ENCODE results near the gene DPRX.

DPRX gene

GRCh38 chr19:53631949-53632407 lies at the start of gene DPRX:
Gene DPRX (plus strand): TSS chr19:53631999. CDS start chr19:53632107, 108 bp downstream.
- H3K4me3 ChIP-seq (ENCODE audit: low read depth, low read length) = no peak within 1 kb of the TSS

- no peak overlapping the region for H3K4me3 ChIP-seq (ENCODE audit: low read depth, low read length)
These were observed 48.6 kb upstream of the DPRX start for GRCh38 chr19:53583181-53583580.

- H3K4me3 ChIP-seq (ENCODE audit: low read depth, low read length) = no peak overlapping the region
These were observed 45.5 kb upstream of the DPRX start for GRCh38 chr19:53586277-53586691.

GRCh38 chr19:53594811-53595509 lies 36.8 kb upstream of the DPRX start:
- H3K4me3 ChIP-seq (ENCODE audit: low read depth, low read length) = no peak overlapping the region

- no peak overlapping the region for H3K4me3 ChIP-seq (ENCODE audit: low read depth, low read length)
These were observed 36.3 kb upstream of the DPRX start for GRCh38 chr19:53595510-53595867.

GRCh38 chr19:53596056-53596455 lies 35.7 kb upstream of the DPRX start:
- H3K4me3 ChIP-seq (ENCODE audit: low read depth, low read length) = no peak overlapping the region

- H3K4me3 ChIP-seq (ENCODE audit: low read depth, low read length) = no peak overlapping the region
These were observed 34.8 kb upstream of the DPRX start for GRCh38 chr19:53597023-53597422.

GRCh38 chr19:53598361-53598760 lies 33.4 kb upstream of the DPRX start:
- H3K4me3 ChIP-seq (ENCODE audit: low read depth, low read length) = no peak overlapping the region

- no peak overlapping the region for H3K4me3 ChIP-seq (ENCODE audit: low read depth, low read length)
These were observed 31.6 kb upstream of the DPRX start for GRCh38 chr19:53600217-53600616.

- no peak overlapping the region for H3K4me3 ChIP-seq (ENCODE audit: low read depth, low read length)
These were observed 25.8 kb upstream of the DPRX start for GRCh38 chr19:53606031-53606430.

- H3K4me3 ChIP-seq (ENCODE audit: low read depth, low read length) = no peak overlapping the region
These were observed 23.4 kb upstream of the DPRX start for GRCh38 chr19:53608381-53608780.

- no peak overlapping the region for H3K4me3 ChIP-seq (ENCODE audit: low read depth, low read length)
These were observed 18.9 kb upstream of the DPRX start for GRCh38 chr19:53612762-53613526.

GRCh38 chr19:53621885-53622740 lies 9.7 kb upstream of the DPRX start:
- H3K4me3 ChIP-seq (ENCODE audit: low read depth, low read length) = no peak overlapping the region

GRCh38 chr19:53624771-53625545 lies 6.8 kb upstream of the DPRX start:
- no peak overlapping the region for H3K4me3 ChIP-seq (ENCODE audit: low read depth, low read length)

- H3K4me3 ChIP-seq (ENCODE audit: low read depth, low read length) = no peak overlapping the region
These were observed 5.3 kb upstream of the DPRX start for GRCh38 chr19:53626486-53626885.

- no peak overlapping the region for H3K4me3 ChIP-seq (ENCODE audit: low read depth, low read length)
These were observed 4.8 kb upstream of the DPRX start for GRCh38 chr19:53626976-53627375.

GRCh38 chr19:53634768-53635167 lies 3.0 kb downstream of the DPRX start:
- H3K4me3 ChIP-seq (ENCODE audit: low read depth, low read length) = no peak overlapping the region

- H3K4me3 ChIP-seq (ENCODE audit: low read depth, low read length) = no peak overlapping the region
These were observed 7.7 kb downstream of the DPRX start for GRCh38 chr19:53639471-53639870.

GRCh38 chr19:53642381-53643099 lies 10.7 kb downstream of the DPRX start:
- H3K4me3 ChIP-seq (ENCODE audit: low read depth, low read length) = no peak overlapping the region
